ENCODE results near the gene STARD4. TPM values are rescaled to one million over a fixed set of nuclear protein-coding genes. Genes with fewer than 3 reads are reported as not detected.

STARD4 gene
- total and polyA plus RNA-seq, 5 donors, result 12.1 to 32.3 (median 15.0) TPM

Other genes starting within 250 kb of the STARD4 start
- 10 to 100 TPM; 14.9 to 35.8 (median 32.4) TPM for gene NREP, start 244.7 kb upstream of the STARD4 start, total RNA-seq
- gene NREP, start 244.7 kb upstream of the STARD4 start, polyA plus RNA-seq, result 26.3 TPM